ENCODE results near the gene IL13RA1. TPM values are rescaled to one million over a fixed set of nuclear protein-coding genes. Genes with fewer than 3 reads are reported as not detected.

The IL13RA1 gene
- total and polyA plus RNA-seq, 5 donors: 13.6 to 30.9 (median 24.5) TPM

Other genes starting within 250 kb of the IL13RA1 start
- 1 to 10 TPM; 3.3 to 8.5 (median 6.2) TPM for gene DOCK11, start 231.8 kb upstream of the IL13RA1 start, total RNA-seq
- 3.5 TPM for gene DOCK11, start 231.8 kb upstream of the IL13RA1 start, polyA plus RNA-seq
- gene ZCCHC12, start 96.2 kb downstream of the IL13RA1 start, total RNA-seq: under 1 TPM in 1 of 4 donors, not detected in 3; 0.14 TPM
- 0.05 TPM for gene ZCCHC12, start 96.2 kb downstream of the IL13RA1 start, polyA plus RNA-seq
- gene LONRF3, start 247.0 kb downstream of the IL13RA1 start, total RNA-seq: 1 to 10 TPM; 5.5 to 8.2 (median 5.9) TPM
- 2.1 TPM for gene LONRF3, start 247.0 kb downstream of the IL13RA1 start, polyA plus RNA-seq